ENCODE results near the gene ADAD2. TPM values are rescaled to one million over a fixed set of nuclear protein-coding genes. Genes with fewer than 3 reads are reported as not detected.

ADAD2 gene
- total and polyA plus RNA-seq, 2 donors (not counting 3 experiments of a cell fraction or from before 2014, with no cell fraction given): 0.04 TPM; not detected in 1

- H3K9me1 ChIP-seq (replicated peaks; ENCODE audit: control insufficient read depth, extremely low read depth, insufficient read depth, low read length): no peaks in the 10 kb centered on the region
- ChIA-PET POLR2A (no interaction called here), CTCF (no interaction called here)
- dilution Hi-C loops (cut with MboI; ENCODE audit: extremely low pct_ligation_motif_present, low sequenced_read_pairs) (no loop called here), intact Hi-C loops (cut with micrococcal nuclease) (no loop called here)
- no peaks in the 10 kb centered on the region for H3K27me3 ChIP-seq (ENCODE audit: control insufficient read depth in 2 of 2, insufficient read depth in 2 of 2, low read length in 2 of 2)
- no peaks in the 10 kb centered on the region for H4K20me1 ChIP-seq (replicated peaks; ENCODE audit: control insufficient read depth, extremely low read depth, insufficient read depth, low read length)
- H3K36me3 ChIP-seq (ENCODE audit: control insufficient read depth in 2 of 2, extremely low read depth in 1 of 2, insufficient read depth in 2 of 2, low read length in 2 of 2): no peaks in the 10 kb centered on the region
- no peak for DNase-seq (ENCODE audit: low read depth, low spot score)
- H3K4me1 ChIP-seq (ENCODE audit: control insufficient read depth, extremely low read depth, insufficient read depth, low read length): no peaks in the 10 kb centered on the region
- no peaks in the 10 kb centered on the region for H3K9me3 ChIP-seq (replicated peaks; ENCODE audit: control insufficient read depth, insufficient read depth, low read length)
- H3K79me2 ChIP-seq (ENCODE audit: control insufficient read depth, insufficient read depth, low read length): no peaks in the 10 kb centered on the region
- H3K27ac ChIP-seq (ENCODE audit: insufficient read depth, low read depth, low read length): no peak overlapping the region
- H3K4me3 ChIP-seq (replicated peaks in 1 of 3; ENCODE audit: insufficient read depth in 1 of 3, low read depth in 1 of 3, low read length in 3 of 3): no peak overlapping the region
- BruUV-seq (replicated peaks): no TSS peak
- H3K9ac ChIP-seq (replicated peaks; ENCODE audit: extremely low read depth, insufficient read depth, low read length): no peak overlapping the region
- no peak for TF ChIP-seq GATA2 (IDR thresholded peaks at IDR 0.05; ENCODE audit: insufficient read depth, insufficient read length, low read depth, low read length)
- TF ChIP-seq POLR2A (IDR thresholded peaks at IDR 0.05; ENCODE audit: low read depth, low read length): no peak
- no peak for TF ChIP-seq MYC (IDR thresholded peaks at IDR 0.05; ENCODE audit: low read depth, low read length)
- no peak for TF ChIP-seq MAX (IDR thresholded peaks at IDR 0.05; ENCODE audit: insufficient read depth, insufficient read length)
- TF ChIP-seq FOS (IDR thresholded peaks at IDR 0.05; ENCODE audit: borderline replicate concordance, insufficient read depth, low read length): no peak
- no peak for TF ChIP-seq POLR2AphosphoS5 (IDR thresholded peaks at IDR 0.05; ENCODE audit: insufficient read depth, low read depth, low read length)
- TF ChIP-seq JUN (IDR thresholded peaks at IDR 0.05; ENCODE audit: borderline replicate concordance, insufficient read depth, insufficient read length, low read depth): no peak
- no peak for TF ChIP-seq EZH2 (IDR thresholded peaks at IDR 0.05; ENCODE audit: borderline replicate concordance, low read depth, low read length, severe bottlenecking)
- TF ChIP-seq, protein P1, sequence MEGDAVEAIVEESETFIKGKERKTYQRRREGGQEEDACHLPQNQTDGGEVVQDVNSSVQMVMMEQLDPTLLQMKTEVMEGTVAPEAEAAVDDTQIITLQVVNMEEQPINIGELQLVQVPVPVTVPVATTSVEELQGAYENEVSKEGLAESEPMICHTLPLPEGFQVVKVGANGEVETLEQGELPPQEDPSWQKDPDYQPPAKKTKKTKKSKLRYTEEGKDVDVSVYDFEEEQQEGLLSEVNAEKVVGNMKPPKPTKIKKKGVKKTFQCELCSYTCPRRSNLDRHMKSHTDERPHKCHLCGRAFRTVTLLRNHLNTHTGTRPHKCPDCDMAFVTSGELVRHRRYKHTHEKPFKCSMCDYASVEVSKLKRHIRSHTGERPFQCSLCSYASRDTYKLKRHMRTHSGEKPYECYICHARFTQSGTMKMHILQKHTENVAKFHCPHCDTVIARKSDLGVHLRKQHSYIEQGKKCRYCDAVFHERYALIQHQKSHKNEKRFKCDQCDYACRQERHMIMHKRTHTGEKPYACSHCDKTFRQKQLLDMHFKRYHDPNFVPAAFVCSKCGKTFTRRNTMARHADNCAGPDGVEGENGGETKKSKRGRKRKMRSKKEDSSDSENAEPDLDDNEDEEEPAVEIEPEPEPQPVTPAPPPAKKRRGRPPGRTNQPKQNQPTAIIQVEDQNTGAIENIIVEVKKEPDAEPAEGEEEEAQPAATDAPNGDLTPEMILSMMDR (IDR thresholded peaks at IDR 0.05; ENCODE audit: extremely low read depth in 1 of 2, insufficient read depth in 1 of 2, low read depth in 1 of 2, low read length in 2 of 2): no peak
- no peak overlapping the region for H3K4me2 ChIP-seq (ENCODE audit: insufficient read depth, low read length)
- no peak overlapping the region for H2AFZ ChIP-seq (ENCODE audit: low read depth, low read length)
- no peak for FAIRE-seq
Observed at GRCh38 chr16:84194470-84195200, 3.7 kb downstream of the ADAD2 start.
